HepG2 (cell line): Measurements from ENCODE around the gene APOC4. TPM values are rescaled to one million over a fixed set of nuclear protein-coding genes. Genes with fewer than 3 reads are reported as not detected.

Experiments
- HES4 ChIP-seq: sonication (generic); formaldehyde crosslinking; IDR thresholded peaks from 2 replicates; pipeline ENCODE4 v1.9.0; 2021; ENCODE audit warnings: mild to moderate bottlenecking, missing genetic modification reagents, borderline replicate concordance
- RBM22 ChIP-seq: fragments of 200-400 bp; formaldehyde crosslinking; optimal IDR thresholded peaks from 2 replicates; pipeline ENCODE3; 2017; ENCODE audit warnings: mild to moderate bottlenecking, low read length, moderate library complexity
- SALL2 ChIP-seq: sonication (generic); formaldehyde crosslinking; IDR thresholded peaks from 2 replicates; pipeline ENCODE4 v1.8.1; 2023; ENCODE audit warnings: mild to moderate bottlenecking, missing genetic modification reagents, inconsistent platforms
- TAF1 ChIP-seq: sonication (generic); formaldehyde crosslinking; IDR thresholded peaks from 2 replicates; pipeline ENCODE4 v1.4.0; 2020; ENCODE audit warnings: missing genetic modification reagents
- ZKSCAN5 ChIP-seq: sonication (generic); formaldehyde crosslinking; IDR thresholded peaks from 2 replicates; pipeline ENCODE4 v1.5.1; 2020; ENCODE audit warnings: mild to moderate bottlenecking, missing genetic modification reagents
- ZNF232 ChIP-seq: sonication (generic); formaldehyde crosslinking; IDR thresholded peaks from 2 replicates; pipeline ENCODE4 v1.4.0; 2020; ENCODE audit warnings: missing genetic modification reagents, borderline replicate concordance
- ZNF3 ChIP-seq: IDR thresholded peaks from 2 replicates; pipeline ENCODE4 v1.7.0; 2017; ENCODE audit warnings: inconsistent platforms
- ZNF510 ChIP-seq: sonication (generic); formaldehyde crosslinking; IDR thresholded peaks from 2 replicates; pipeline ENCODE4 v1.4.0; 2020; ENCODE audit warnings: low read depth, mild to moderate bottlenecking, missing genetic modification reagents
- polyA plus RNA-seq, 8 experiments: library from polyadenylated mRNA; depleted of rRNA in 3 of 8; stranded (reverse) in 7 of 8; unstranded in 1 of 8; fragments of >200 nt; fragmentation: Illumina TruSeq in 4 of 8; extraction: Trizol in 4 of 8; gene quantifications; 2 replicates each; pipeline versions ENCODE4 v1.2.1 to v1.2.3, GENCODE V29; 2011 to 2016; ENCODE audit warnings: low read depth in 4 of 8, missing spikeins in 1 of 8, mixed read lengths in 1 of 8; ENCODE audit not compliant: insufficient read depth in 1 of 8
- total RNA-seq, 5 experiments: library from RNA; depleted of rRNA; stranded (reverse); fragments of >200 nt; fragmentation: Illumina TruSeq; extraction: Trizol; gene quantifications; 2 replicates each; pipeline ENCODE4 v1.2.3, GENCODE V29; 2016; ENCODE audit warnings: low read depth in 1 of 5
- TF ChIP-seq, protein P1 (sequence below): sonication (generic); formaldehyde crosslinking; IDR thresholded peaks from 2 replicates; pipeline ENCODE4 v1.5.1; 2020; ENCODE audit warnings: mild to moderate bottlenecking, missing genetic modification reagents, moderate library complexity
- TF ChIP-seq, protein P2 (sequence below): sonication (generic); formaldehyde crosslinking; IDR thresholded peaks from 2 replicates; pipeline ENCODE4 v1.4.0; 2020; ENCODE audit warnings: missing genetic modification reagents
- TF ChIP-seq, protein P3 (sequence below): sonication (generic); formaldehyde crosslinking; IDR thresholded peaks from 2 replicates; pipeline ENCODE4 v1.4.0; 2020; ENCODE audit warnings: missing genetic modification reagents, borderline replicate concordance

Gene APOC4
- total and polyA plus RNA-seq, 2 of the 13 experiments (the other 11 are each of a cell fraction or from before 2014, with no cell fraction given): 0.46 TPM; not detected in 1

DNA sequence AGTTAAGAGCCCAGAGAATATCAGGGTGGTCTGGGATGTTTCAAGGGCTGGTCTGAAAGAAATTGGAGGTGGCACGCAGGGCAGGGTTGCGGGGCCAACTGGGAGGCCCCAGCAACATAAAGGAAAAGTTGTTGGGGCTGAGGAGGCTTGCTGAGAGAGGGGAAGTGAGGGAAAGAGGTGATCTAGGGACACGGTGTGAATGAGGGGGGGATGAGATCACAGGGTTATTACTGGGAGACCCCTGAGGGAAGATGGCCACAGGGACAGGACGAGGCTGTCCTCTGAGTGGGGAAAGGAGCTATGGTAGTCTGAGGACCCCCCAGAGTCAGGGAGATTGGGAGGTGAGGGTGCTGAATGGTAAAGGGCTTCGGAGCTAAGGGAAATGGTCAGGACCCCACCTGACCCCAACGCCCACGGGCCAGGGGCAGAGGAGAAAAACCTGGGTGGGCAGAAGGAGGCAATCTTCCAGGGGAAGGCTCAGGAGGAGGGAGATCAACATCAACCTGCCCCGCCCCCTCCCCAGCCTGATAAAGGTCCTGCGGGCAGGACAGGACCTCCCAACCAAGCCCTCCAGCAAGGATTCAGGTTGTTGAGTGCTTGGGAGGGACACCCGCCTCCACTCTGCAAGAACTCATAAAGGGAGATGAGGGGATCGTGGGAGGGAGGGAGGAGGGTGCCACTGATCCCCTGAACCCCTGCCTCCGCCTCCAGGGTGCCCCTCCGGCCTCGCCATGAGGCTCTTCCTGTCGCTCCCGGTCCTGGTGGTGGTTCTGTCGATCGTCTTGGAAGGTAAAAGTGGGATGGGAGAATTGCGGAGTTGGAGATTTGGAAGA lies 15.6 kb upstream of the APOC4 start (continued):
- TF ChIP-seq, protein P1, sequence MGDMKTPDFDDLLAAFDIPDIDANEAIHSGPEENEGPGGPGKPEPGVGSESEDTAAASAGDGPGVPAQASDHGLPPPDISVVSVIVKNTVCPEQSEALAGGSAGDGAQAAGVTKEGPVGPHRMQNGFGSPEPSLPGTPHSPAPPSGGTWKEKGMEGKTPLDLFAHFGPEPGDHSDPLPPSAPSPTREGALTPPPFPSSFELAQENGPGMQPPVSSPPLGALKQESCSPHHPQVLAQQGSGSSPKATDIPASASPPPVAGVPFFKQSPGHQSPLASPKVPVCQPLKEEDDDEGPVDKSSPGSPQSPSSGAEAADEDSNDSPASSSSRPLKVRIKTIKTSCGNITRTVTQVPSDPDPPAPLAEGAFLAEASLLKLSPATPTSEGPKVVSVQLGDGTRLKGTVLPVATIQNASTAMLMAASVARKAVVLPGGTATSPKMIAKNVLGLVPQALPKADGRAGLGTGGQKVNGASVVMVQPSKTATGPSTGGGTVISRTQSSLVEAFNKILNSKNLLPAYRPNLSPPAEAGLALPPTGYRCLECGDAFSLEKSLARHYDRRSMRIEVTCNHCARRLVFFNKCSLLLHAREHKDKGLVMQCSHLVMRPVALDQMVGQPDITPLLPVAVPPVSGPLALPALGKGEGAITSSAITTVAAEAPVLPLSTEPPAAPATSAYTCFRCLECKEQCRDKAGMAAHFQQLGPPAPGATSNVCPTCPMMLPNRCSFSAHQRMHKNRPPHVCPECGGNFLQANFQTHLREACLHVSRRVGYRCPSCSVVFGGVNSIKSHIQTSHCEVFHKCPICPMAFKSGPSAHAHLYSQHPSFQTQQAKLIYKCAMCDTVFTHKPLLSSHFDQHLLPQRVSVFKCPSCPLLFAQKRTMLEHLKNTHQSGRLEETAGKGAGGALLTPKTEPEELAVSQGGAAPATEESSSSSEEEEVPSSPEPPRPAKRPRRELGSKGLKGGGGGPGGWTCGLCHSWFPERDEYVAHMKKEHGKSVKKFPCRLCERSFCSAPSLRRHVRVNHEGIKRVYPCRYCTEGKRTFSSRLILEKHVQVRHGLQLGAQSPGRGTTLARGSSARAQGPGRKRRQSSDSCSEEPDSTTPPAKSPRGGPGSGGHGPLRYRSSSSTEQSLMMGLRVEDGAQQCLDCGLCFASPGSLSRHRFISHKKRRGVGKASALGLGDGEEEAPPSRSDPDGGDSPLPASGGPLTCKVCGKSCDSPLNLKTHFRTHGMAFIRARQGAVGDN (CRISPR knock-in tag): peak; percentile 81; the same call in 1 of the 2 replicates
- peak; percentile 24; the same call in 1 of the 2 replicates for TF ChIP-seq SALL2 (CRISPR knock-in tag)
- TF ChIP-seq ZNF3 (CRISPR knock-in tag): 0 out of 2 replicates have a peak, but pooled peaks have one; percentile 30
- TF ChIP-seq ZKSCAN5 (CRISPR knock-in tag): 0 out of 2 replicates have a peak, but pooled peaks have one; percentile 58
- TF ChIP-seq, protein P2, sequence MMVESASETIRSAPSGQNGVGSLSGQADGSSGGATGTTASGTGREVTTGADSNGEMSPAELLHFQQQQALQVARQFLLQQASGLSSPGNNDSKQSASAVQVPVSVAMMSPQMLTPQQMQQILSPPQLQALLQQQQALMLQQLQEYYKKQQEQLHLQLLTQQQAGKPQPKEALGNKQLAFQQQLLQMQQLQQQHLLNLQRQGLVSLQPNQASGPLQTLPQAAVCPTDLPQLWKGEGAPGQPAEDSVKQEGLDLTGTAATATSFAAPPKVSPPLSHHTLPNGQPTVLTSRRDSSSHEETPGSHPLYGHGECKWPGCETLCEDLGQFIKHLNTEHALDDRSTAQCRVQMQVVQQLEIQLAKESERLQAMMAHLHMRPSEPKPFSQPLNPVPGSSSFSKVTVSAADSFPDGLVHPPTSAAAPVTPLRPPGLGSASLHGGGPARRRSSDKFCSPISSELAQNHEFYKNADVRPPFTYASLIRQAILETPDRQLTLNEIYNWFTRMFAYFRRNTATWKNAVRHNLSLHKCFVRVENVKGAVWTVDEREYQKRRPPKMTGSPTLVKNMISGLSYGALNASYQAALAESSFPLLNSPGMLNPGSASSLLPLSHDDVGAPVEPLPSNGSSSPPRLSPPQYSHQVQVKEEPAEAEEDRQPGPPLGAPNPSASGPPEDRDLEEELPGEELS: peak; percentile 32; the same call in 1 of the 2 replicates
- 0 out of 2 replicates have a peak, but pooled peaks have one; percentile 21 for TF ChIP-seq HES4 (CRISPR knock-in tag)
- 0 out of 2 replicates have a peak, but pooled peaks have one; percentile 27 for TF ChIP-seq ZNF510
- TF ChIP-seq, protein P3, sequence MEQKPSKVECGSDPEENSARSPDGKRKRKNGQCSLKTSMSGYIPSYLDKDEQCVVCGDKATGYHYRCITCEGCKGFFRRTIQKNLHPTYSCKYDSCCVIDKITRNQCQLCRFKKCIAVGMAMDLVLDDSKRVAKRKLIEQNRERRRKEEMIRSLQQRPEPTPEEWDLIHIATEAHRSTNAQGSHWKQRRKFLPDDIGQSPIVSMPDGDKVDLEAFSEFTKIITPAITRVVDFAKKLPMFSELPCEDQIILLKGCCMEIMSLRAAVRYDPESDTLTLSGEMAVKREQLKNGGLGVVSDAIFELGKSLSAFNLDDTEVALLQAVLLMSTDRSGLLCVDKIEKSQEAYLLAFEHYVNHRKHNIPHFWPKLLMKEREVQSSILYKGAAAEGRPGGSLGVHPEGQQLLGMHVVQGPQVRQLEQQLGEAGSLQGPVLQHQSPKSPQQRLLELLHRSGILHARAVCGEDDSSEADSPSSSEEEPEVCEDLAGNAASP: peak; percentile 7; the same call in 1 of the 2 replicates
- 0 out of 2 replicates have a peak, but pooled peaks have one; percentile 39 for TF ChIP-seq ZNF232
- TF ChIP-seq TAF1 (CRISPR knock-in tag): peak; percentile 18; the same call in 1 of the 2 replicates
- peak; percentile 30 for TF ChIP-seq RBM22
